K562 (cell line): ENCODE measurements around the gene CNGA1. TPM values are rescaled to one million over a fixed set of nuclear protein-coding genes. Genes with fewer than 3 reads are reported as not detected.

Experiments
- CUX1 ChIP-seq: fragments of 200-800 bp; sonication (Bioruptor generic); IDR thresholded peaks from 2 replicates; pipeline ENCODE4 v1.6.1; 2016; ENCODE audit warnings: missing genetic modification characterization, missing compliant biosample characterization
- E2F5 ChIP-seq: sonication (generic); formaldehyde crosslinking; IDR thresholded peaks from 2 replicates; pipeline ENCODE4 v1.8.0; 2022; ENCODE audit warnings: mild to moderate bottlenecking, missing genetic modification reagents
- ETV1 ChIP-seq: fragments of 450-650 bp; conservative IDR thresholded peaks from 2 replicates; pipeline ENCODE4 v1.6.1; 2016; ENCODE audit warnings: missing genetic modification characterization, control low read depth, low read depth, missing compliant biosample characterization
- LARP7 ChIP-seq: fragments of 450-650 bp; IDR thresholded peaks from 2 replicates; pipeline ENCODE4 v1.6.1; 2016
- MAFG ChIP-seq: fragments of 450-650 bp; conservative IDR thresholded peaks from 2 replicates; pipeline ENCODE4 v1.6.1; 2016; ENCODE audit warnings: missing genetic modification characterization, missing compliant biosample characterization
- PBX2 ChIP-seq, 2 experiments: IDR thresholded peaks in 1 of 2; conservative IDR thresholded peaks in 1 of 2; 2 replicates each; pipeline ENCODE4 v1.6.1; 2016; ENCODE audit warnings: low read depth in 2 of 2, mild to moderate bottlenecking in 1 of 2, missing compliant biosample characterization in 1 of 2, missing genetic modification characterization in 1 of 2, moderate library complexity in 1 of 2
- RHOXF2B ChIP-seq: fragments of 250-450 bp; sonication (Bioruptor Pico); conservative IDR thresholded peaks from 2 replicates; pipeline ENCODE4 v1.5.1; 2021
- SFPQ ChIP-seq: fragments of 200-400 bp; formaldehyde crosslinking; IDR thresholded peaks from 2 replicates; pipeline ENCODE4 v1.6.1; 2017; ENCODE audit warnings: mild to moderate bottlenecking, low read depth, low read length, moderate library complexity
- TRIM24 ChIP-seq, 2 experiments: fragments of 450-650 bp; IDR thresholded peaks; 2 replicates each; pipeline ENCODE4 v1.6.1; 2016
- polyA plus RNA-seq, 8 experiments: library from polyadenylated mRNA; depleted of rRNA in 4 of 8; stranded (reverse) in 5 of 8; unstranded in 3 of 8; fragments of >200 nt; fragmentation: Nextera tagmentation in 2 of 8; fragmentation: Illumina TruSeq in 1 of 8; extraction: Ambion mirVana in 2 of 8; extraction: Trizol in 1 of 8; gene quantifications; 2 replicates each; pipeline versions ENCODE4 v1.2.1 to v1.2.3, GENCODE V29; 2011 to 2014; ENCODE audit warnings: inconsistent platforms in 1 of 8, missing spikeins in 1 of 8
- total RNA-seq, 7 experiments: library from RNA; depleted of rRNA in 6 of 7; stranded (reverse); fragments of >200 nt in 6 of 7; fragmentation: Illumina TruSeq in 2 of 7; extraction: Trizol in 2 of 7; gene quantifications; 2 replicates each; pipeline versions ENCODE4 v1.2.1 to v1.2.3, GENCODE V29; 2011 to 2021; ENCODE audit warnings: low replicate concordance in 1 of 7
- TF ChIP-seq, protein P1 (sequence below): sonication (generic); formaldehyde crosslinking; IDR thresholded peaks from 2 replicates; pipeline ENCODE4 v1.8.1; 2023; ENCODE audit warnings: mild to moderate bottlenecking, missing genetic modification reagents
- TF ChIP-seq, protein P2 (sequence below): fragments of 450-650 bp; IDR thresholded peaks from 2 replicates; pipeline ENCODE4 v1.6.1; 2016; ENCODE audit warnings: mild to moderate bottlenecking

CNGA1 gene
- total and polyA plus RNA-seq, 9 of the 15 experiments (the other 6 are each of a cell fraction or from before 2014, with no cell fraction given), result 0.03 to 0.29 (median 0.04) TPM; not detected in 5

DNA sequence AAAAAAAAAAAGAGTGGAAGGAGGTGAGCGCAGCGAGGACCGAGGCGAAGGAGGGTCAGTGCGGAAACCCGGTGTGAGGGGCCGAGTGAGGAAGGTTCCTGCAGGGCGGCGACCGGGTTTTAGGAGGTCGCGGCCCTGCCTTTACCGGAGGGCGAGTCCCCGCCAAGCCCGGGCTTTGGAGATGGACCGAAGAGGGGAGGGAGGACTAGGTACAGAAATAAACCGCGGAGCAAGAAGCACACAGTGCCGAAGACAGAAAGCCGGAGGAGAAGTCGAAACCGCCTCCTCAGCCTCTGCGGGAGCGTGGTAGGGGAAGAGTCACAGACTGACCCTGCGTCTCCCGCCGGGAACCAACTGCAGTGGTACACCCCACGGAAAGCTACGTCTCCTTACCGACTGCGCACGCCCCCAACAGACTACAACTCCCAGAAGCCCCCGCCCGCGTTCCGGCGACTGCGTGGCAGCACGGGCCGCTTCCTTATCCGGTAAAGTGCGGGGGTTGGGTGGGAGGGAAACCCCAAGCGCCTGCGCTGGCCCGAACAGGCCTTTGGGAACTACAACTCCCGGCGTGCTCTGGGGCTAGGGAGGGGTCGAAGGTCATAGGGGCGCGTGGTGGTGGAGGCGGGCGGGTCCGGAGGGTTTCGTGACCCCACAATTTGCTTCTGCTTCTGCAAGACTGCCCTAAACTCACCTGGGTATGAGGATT is 102.1 kb downstream of the CNGA1 start, which contains the start of gene NFXL1 (continued):
- TF ChIP-seq TRIM24 (IDR thresholded peaks at IDR 0.05) (0 out of 4 replicates have a peak, but pooled peaks of 1 of the 2 experiments have one; percentile 23), PBX2 (CRISPR knock-in tag; IDR thresholded peaks at IDR 0.05; ENCODE audit: low read depth) (no peak), PBX2 (tag; conservative IDR thresholded peaks at IDR 0.05; ENCODE audit: low read depth) (no peak), RHOXF2B (no peak), SFPQ (no peak), CUX1 (CRISPR knock-in tag) (no peak), E2F5 (no peak), ETV1 (tag) (no peak), LARP7 (0 out of 2 replicates have a peak, but pooled peaks have one; percentile 60), MAFG (no peak)
- TF ChIP-seq, protein P1, sequence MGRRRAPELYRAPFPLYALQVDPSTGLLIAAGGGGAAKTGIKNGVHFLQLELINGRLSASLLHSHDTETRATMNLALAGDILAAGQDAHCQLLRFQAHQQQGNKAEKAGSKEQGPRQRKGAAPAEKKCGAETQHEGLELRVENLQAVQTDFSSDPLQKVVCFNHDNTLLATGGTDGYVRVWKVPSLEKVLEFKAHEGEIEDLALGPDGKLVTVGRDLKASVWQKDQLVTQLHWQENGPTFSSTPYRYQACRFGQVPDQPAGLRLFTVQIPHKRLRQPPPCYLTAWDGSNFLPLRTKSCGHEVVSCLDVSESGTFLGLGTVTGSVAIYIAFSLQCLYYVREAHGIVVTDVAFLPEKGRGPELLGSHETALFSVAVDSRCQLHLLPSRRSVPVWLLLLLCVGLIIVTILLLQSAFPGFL, result no peak
- TF ChIP-seq, protein P2, sequence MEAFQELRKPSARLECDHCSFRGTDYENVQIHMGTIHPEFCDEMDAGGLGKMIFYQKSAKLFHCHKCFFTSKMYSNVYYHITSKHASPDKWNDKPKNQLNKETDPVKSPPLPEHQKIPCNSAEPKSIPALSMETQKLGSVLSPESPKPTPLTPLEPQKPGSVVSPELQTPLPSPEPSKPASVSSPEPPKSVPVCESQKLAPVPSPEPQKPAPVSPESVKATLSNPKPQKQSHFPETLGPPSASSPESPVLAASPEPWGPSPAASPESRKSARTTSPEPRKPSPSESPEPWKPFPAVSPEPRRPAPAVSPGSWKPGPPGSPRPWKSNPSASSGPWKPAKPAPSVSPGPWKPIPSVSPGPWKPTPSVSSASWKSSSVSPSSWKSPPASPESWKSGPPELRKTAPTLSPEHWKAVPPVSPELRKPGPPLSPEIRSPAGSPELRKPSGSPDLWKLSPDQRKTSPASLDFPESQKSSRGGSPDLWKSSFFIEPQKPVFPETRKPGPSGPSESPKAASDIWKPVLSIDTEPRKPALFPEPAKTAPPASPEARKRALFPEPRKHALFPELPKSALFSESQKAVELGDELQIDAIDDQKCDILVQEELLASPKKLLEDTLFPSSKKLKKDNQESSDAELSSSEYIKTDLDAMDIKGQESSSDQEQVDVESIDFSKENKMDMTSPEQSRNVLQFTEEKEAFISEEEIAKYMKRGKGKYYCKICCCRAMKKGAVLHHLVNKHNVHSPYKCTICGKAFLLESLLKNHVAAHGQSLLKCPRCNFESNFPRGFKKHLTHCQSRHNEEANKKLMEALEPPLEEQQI, result no peak
